GM10266 (cell line): ENCODE data around the gene DIS3L2.

ENCODE experiments used
- DNase-seq: peaks from one replicate; pipeline ENCODE4 v3.0.0; 2012; ENCODE audit errors: extremely low spot score
- CTCF ChIP-seq: IDR thresholded peaks from 2 replicates; pipeline ENCODE4 v1.5.1; 2012; ENCODE audit warnings: mild to moderate bottlenecking, low read depth; ENCODE audit not compliant: control insufficient read depth, insufficient read depth; ENCODE audit errors: missing control alignments

DIS3L2 gene

GRCh38 chr2:231957913-231958763 lies 3.4 kb upstream of the DIS3L2 start:
- TF ChIP-seq CTCF: no peak
- DNase-seq: no peak

DNA sequence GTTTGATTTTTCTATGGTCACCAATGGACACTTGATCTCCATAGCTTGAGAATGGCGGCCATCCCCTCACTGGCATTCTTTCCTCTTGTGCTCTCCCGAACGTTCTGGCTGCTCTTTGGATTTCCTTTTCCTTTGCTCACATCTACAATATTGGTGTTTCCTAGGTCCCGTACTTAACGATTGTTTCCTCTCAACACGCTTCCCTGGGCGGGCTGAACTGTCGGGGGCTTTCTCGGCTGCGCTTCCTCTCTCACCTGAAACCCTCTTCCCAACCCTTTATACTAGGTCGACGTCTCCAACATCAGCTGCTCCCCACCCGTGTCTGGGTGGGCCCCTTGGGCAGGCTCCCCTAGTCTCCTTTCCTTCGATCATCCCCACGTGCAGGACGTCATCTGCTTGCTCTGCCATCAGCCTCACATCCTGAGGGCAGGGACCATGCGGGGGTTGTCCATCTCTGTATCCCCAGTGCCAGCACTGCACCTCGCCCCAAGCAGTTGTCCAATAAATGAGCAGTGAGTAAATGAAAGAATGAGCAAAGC lies 634 bp upstream of the DIS3L2 start:
- no peak for TF ChIP-seq CTCF
- no peak for DNase-seq

GRCh38 chr2:231965102-231965501 lies 3.6 kb downstream of the DIS3L2 start:
- TF ChIP-seq CTCF: no peak
- no peak for DNase-seq

DNA sequence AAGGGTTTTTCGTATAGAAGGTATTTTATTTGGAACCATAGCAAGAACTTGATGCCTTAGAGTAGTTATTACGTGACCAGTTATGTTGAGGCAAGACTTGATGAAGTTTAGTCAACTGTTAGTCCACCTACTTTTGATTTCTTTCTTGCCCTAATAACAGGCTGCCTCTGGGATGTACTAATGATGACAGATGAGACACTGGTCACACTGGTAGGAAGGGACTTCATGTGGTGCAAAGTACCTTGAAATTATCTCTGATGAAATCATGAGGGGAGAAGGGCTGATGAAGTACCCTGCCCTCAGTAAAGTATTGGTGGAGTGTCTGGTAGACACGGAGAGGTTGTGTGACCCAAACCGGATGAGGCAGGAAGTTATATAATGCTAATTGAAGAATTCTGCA lies 5.4 kb downstream of the DIS3L2 start:
- DNase-seq: no peak
- no peak for TF ChIP-seq CTCF

- no peak for DNase-seq
- TF ChIP-seq CTCF: no peak
These were observed 7.3 kb downstream of the DIS3L2 start for GRCh38 chr2:231968820-231969219.

DNA sequence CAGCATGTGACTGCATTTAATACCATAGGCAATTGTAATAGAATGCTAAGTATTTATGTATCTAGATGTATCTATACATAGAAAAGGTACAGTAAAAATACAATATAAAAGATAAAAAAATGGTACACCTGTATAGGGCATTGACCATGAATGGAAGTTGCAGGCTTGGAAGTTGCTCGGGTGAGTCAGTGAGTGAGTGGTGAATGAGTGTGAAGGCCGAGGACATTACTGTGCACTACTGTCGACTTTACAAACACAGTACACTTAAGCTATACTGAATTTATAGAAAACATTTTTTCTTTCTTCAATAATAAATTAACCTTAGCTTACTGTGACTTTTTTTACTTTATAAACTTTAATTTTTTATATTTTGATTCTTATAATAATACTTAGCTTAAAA lies 8.9 kb downstream of the DIS3L2 start:
- TF ChIP-seq CTCF: no peak
- no peak for DNase-seq

DNA sequence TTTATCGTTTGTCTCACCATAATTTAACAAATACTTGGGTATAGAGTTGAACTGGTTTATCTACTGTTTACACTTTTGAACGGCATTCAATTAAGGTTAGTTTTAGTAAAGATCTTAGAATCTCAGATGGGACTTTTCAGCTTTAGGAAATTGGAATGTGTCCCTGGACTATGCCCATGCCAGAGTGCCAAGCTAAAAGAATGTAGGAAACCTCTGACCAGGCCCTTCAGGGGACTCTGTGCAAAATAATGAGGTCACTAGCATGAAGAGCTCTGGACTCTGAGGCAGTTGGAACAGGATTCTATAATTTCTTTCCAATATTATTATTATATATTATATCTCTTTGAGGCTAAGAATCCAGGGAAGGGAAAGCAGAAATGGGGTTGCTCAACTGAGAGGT lies 13.5 kb downstream of the DIS3L2 start:
- TF ChIP-seq CTCF: no peak
- DNase-seq: no peak
